NCI-H748 (cell line): ENCODE data around the gene CAMKMT.
"Not testable (repeated sequence)": the region's sequence is repeated elsewhere in the genome, so short reads cannot be mapped to it uniquely, and the experiment has no call there.

Experiments
- DNase-seq: peaks from one replicate; lab custom pipeline; 2025; ENCODE audit not compliant: unreplicated experiment; lab: John Stamatoyannopoulos, UW

CAMKMT gene

DNA sequence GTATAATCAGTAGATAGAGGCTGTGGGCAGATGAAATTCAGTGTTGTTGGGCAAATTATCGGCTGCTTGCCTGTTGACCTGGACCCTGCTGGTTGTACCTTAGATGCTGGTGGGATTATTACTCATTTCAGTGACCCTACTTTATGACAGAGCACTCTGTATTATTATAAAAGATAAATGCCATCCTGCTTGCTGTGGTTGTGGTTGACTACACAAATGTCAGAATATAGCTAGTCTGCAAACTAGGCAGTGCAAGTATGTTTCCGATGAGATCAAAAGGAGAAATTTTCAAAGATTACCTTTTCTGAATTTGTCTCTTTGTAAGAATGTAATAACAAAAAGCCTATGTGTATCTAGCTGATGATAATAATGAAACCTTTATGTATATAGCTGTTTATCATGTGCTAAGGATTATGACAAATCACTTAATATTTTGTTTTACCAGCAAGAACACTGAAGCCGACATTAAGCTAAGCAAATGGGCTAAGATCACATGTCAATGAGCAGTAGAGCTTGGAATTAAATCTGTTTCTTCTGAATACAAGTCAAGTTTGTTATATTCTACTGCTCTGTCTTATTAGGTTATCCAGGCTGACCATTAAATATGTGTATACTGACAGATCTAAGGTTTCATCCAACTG, 219.2 kb downstream of the CAMKMT start:
- DNase-seq: no peak

DNA sequence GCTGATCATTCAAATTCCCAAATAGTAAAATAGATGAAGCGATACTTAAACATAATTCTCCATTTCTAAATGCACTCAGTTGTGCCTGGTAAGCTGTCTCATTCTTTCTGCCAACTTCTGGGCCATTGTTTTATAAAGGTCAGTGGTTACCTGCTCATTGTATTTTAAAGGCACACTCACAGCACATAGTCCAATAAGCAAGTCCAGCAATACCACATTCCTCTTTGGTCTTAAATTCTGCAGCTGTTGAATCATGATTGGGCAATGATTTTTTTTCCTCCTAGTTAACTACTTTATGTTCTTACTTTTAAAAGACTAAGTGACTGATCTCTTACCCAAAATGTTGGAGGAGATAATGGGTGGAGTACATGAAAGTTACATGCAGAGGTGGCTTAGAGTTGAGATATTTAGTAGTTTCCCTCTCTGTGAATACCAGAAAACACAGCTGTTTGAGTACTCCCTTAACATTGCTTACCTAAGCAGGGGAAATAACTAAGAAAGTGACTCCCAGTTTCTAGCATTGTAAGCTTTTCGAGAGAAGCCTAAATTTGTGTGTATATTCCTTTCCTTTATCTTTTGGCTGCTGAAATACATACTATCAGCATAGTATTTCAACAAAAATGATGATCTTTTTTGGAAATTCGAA, 220.7 kb downstream of the CAMKMT start:
- no peak for DNase-seq

DNA sequence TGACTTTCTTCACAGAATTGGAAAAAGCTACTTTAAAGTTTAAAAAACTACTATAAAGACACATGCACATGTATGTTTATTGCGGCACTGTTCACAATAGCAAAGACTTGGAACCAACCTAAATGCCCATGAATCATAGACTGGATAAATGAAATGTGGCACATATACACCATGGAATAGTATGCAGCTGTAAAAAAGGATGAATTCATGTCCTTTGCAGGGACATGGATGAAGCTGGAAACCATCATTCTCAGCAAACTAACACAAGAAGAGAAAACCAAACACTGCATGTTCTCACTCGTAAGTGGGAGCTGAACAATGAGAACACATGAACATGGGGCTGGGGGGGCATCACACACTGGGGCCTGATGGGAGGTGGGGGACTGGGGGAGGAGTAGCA, 233.9 kb downstream of the CAMKMT start:
- not testable (repeated sequence) for DNase-seq

DNA sequence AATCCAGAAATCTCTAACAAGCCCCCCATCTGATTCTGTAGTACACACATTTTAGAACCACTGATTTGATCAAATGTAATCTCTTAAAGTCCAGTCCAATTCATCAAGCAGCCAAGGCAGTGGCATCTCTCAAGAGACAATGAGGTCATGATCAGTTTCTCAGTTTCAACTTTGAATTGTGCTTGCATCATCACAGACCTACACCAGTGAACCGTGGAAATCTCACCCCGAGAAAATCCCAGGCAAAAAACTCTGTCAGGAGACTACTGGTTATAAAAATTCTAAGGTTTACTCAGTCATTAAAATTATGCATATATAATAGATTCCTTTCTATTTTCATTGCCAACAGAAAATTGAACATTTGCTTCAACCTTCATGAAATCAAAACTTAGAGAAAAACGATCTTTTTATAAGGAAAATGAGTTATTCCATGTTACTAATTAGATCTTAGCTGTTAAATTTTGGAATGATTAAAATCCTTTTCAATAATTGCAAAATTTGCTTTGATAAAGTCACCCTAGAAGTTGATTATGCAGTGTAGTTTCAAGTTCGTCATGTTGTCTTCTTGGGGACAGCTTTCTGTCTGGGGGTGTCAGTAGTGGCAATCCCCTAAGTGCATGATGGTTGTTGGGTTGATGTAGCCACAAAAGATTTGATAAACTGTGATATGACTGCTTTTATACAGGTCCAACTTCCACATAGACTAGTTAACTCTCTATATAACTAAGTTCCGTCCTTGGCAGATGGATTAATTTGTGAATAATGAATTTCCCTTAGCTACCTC, 235.0 kb downstream of the CAMKMT start:
- no peak for DNase-seq

DNA sequence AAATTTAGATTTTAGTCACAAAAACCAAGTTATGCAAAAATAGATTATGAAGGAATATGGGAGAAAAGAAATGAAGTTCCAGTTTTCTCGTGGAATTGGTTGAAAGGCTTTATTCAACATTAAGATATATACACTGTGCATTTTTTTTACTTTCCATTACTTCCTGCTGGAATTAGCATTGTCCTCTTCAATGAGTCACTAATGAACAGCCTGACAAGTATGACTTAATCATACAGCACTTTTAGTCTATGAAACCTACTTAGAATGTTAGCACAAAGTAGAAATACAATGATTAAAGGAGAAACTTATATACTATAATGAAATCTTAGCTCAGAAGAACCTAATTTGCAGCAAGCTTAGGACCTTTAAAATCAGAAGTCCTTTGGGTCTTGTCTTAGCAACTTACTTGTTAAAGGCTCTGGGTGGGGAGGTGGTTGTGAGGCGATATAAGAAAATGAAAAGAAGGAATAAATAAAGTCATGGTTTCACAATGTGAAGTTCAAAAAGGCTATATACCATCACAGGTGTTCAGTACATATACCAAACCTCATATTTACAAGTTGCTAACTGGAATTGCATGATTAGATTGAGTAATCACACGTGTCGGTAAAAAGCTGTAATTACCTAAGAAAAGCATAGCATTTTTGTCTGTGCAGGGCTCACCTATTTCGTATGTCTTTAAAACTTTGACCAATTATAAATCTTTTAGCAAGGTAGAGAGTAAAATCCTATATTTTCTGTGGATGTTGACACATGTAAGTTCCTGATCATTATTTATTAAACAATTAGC, 236.8 kb downstream of the CAMKMT start:
- DNase-seq: no peak

DNA sequence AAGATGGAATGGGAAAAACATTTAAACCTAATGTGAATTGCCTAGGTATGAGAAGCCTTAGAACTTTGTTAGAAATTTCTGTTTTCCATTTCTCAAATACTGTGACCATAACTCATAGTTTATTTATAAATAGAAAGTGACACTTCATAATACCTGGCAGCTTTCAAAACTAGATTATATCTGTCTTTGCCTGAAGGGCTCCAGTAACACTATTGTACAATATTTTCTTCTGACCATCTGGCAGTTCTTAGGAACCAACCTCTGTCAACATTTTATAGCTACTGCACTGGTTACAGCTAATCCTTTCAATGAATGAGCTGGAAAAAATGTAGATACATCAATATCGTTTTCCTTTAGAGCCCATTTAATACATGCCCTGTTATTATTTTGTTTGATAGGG, 237.4 kb downstream of the CAMKMT start:
- DNase-seq: no peak

DNA sequence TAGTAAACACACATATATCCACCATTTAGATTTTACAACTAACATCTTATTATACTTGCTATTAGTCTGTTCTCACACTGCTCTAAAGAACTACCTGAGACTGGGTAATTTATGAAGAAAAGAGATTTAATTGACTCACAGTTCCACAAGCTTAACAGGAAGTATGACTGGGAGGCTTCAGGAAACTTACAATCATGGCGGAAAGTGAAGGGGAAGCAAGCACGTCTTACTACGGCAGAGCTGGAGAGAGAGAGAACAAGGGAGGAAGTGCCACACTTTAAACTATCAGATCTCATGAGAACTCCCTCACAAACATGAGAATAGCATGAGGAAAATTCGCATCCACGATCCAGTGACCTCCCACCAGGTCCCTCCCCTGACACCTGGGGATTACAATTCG, 240.7 kb downstream of the CAMKMT start:
- no peak for DNase-seq

DNA sequence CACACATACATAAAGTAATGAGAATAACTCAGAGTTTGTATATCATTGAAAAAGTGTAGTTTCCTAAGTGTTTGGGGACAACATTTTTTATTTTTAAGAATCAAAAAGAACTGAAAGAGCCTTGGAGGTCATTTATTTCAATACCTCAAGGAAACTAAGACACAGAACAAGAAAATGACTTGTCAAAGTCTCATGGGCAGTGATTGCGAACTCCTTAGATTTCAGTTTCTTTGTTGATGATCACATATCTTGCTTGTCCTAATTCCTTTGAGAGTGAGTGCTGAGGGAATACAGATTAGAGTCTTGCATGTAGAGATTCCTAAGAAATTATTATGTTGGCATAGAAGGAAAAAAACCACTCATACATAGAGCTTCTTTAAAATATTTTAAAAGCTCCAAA, 243.8 kb downstream of the CAMKMT start:
- no peak for DNase-seq

DNA sequence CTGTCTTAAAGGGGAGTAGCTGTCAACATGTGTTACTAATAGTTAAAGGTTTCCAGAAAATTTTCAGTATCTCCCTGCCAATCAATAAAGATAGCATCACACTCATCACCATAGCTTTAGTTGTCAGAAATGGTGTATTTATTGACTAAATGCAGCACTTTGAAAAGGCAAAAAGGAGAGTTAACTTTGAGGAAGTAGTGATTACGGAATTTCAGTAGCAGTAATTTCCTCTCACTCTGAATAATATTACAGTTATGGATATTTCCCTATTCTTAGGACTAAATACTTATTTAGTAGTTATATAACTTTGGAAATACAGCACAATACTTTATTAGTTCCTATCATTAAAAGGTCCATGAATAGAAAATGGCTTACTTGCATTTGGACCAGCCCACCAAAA, 250.5 kb downstream of the CAMKMT start:
- no peak for DNase-seq

DNA sequence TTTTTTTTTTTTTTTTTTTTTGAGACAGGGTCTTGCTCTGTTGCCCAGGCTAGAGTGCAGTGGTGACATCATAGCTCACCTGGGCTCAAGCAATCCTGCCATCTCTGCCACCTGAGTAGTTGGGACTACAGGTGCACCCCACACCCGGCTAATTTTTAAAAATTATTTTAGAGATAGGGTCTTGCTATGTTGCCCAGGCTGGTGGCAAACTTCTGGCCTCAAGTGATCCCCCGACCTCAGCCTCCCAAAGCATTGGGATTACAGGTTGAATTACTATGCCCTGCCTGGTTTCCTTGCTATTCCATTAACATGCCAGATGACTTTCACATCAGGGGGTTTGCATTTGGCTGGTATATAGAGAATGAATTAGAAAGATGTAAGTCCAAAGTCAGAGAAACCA, 253.2 kb downstream of the CAMKMT start:
- no peak for DNase-seq

DNA sequence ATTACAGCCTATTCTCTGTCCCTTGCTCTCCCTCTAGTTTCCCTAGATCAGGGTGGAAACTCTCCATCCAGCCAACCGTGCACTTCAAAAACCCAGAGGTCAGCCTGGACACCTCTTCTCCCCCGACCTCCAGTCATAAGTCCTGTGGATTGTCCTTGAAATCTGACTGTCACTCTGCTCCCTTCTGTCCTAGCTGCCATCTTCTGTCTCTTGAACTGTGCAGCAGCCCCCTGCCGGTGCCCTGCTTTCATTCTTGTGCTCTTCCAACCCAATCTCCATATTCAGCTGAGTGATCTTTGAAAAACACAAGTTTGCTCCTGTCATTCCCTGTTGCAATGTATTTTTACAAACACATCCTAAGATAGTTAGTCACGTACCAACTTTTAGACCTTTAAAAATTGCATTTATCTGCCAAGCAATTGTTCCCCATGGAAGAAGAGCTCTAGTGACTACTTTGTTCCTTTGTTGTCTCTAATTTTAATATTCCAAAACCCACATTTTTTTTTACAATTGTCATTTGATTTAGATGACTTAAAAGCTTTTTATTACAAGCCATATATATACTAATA, 254.3 kb downstream of the CAMKMT start:
- no peak for DNase-seq

DNA sequence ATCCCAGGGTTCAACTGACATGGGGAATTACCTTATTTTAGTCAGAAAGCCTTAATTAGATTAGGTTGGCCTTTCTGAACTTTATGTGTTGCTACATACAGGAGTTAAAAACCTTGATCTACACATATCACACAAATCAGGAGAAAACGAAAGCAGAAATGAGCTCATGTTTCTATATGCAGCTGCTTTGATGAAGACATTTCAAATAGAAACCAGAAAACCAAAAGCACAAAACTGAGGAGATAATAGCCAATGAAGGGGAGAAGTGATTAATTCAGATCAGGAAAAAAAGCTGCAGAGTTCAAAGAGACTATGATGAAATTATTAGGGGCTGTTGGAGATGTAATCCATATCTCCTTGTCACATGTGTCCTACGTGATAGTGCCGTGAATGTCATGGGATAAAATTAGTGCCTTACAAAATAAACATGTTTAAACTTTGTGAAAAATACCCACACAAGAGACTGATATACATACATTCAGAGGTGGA, 255.0 kb downstream of the CAMKMT start:
- no peak for DNase-seq

DNA sequence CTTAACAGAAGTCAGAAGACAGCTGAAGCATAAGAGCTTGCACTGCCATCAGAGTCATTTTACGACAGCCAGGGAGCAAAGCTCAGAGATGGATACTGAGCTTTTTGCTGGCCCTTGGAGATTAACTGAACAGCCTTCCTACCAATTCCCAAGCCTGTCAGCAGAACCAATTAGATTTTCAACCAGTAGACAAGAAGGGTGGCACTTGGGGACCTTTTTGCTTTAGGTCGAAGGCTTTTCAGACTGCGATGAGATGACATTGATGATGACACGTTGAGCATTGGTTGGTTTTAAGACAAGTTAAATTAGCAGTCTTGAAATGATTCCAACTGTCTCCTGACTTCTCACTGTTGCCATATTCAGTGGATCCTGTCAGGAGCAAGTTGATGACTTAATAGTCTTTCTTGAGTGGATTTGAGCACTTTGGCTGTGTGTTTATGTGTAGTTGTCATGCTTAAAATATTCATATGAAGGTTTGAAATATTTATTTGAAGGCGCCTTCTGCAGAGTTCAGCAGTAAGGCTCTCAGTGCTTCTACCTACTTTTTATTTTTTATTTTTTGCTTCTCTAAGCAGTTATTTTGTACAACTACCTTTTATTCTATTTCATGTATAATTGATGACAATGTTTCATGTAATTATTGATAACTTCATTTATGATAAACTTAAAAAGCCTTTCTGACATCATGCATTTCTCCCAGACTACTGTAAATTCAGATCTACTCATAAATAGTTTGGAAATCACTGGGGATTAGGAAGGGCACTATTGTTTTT, 256.7 kb downstream of the CAMKMT start:
- no peak for DNase-seq

DNA sequence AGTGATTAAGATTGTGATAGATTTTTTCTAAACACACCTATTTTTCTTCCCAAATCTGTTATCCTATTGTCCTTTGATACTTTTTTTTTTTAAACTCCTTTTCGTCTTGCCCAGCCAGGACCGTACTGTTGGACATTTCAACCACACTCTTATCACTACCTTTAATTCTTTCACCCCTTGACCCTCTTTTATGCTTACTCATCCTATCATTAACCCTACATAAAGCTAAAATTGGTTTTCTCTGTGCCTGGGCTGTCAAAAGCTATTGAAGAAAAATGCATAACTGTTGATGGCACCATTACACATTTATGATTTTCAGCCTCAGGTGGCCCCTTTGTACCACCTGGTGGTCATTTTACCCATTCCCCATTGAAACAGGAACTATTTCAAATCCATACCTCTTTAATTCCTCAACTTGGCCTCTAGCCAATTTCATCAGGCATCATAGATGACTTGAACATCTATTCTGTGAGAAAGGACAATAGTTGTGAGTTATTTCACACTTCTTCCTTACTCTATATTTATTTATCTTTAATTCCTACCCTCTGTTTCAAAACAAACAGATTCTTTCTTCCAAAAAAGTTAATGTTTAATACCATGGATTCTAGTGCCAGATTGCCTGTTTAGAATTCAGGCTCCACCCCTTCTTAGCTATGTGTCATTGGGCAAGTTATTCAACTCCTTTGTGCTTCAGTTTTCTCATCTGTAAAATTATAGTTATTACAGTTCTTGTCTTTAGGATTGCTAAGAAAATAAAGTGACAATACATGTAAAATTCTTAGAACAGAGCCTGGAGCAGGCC, 258.6 kb downstream of the CAMKMT start:
- DNase-seq: peak; percentile 68

DNA sequence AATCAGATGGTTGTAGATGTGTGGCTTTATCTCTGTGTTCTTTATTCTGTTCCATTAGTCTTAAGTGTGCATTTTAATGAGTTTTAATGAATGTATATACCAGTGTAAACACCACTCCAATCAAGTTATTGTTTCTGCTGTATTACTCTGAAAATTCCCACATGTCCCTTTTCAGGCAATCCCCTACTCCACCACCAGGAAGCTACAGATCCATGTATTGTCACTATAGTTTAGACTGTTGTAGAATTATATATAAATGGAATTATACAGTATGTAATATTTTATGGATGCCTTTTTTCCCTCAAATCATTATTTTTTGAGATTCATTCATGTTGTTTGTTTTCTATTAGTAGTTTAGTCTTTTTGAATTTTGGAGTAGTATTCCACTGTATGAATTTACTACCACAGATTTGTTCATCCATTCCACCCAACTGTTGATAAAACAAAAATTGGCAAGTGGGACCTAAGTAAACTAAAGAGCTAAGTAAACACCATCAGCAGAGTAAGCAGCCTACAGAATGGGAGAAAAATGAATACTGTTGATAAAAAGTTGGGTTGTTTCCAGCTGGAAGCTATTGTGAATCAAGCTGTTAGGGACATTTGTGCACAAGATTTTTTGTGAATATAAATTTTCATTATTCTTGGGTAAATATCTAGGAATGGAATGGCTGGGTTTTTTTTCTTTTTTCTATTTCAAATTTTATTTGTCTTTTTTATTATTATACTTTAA, 262.0 kb downstream of the CAMKMT start:
- peak; percentile 81 for DNase-seq

DNA sequence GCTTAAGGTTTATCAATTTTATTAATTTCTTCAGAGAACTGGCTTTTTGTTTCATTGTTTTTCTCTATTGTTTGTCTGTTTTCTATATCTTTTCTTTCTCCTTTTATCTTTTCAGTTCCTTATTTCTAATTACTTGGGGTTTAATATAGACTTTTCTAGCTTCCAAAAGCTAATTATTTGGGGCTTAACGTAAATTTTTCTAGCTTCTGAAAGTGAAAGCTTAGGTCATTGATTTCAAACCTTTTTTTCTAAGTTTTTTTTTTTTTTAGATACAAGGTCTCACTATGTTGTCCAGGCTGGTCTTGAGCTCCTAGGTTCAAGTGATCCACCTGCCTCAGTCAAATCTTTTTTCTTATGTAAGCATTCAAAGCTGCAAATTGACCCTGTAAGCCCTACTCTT, 266.6 kb downstream of the CAMKMT start:
- no peak for DNase-seq

DNA sequence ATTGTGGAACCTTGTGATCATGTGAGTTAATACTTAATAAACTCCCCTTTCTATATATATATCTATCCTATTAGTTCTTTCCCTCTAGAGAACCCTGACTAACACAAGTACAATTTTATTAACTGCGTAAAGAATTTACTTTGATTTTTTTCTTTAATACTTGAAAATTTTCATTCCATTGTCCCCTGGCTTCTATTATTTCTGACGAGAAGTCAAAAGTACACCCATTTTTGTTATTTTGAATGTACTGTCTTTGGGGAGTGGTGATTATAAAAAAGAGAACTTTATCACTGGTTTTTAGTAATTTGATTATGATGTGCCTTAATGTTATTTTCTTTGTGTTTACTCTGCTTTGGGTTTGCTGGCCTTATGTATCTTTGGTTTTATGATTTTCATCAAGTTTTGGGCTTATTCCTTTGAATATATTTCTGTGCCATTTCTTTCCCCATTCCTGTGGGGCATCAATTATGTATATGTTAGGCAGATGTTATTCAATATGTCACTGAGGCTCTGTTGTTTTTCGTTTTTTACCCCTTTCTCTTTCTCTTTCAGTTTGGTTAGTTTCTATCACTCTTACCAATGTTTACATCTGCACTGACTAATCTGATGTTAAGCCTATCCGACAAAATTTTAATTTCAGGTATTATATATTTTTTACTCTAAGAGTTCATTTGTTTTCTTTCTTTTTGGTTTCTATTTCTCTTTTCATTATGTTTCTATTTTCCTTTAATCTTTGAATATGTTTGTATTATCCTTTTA, 271.4 kb downstream of the CAMKMT start:
- no peak for DNase-seq

DNA sequence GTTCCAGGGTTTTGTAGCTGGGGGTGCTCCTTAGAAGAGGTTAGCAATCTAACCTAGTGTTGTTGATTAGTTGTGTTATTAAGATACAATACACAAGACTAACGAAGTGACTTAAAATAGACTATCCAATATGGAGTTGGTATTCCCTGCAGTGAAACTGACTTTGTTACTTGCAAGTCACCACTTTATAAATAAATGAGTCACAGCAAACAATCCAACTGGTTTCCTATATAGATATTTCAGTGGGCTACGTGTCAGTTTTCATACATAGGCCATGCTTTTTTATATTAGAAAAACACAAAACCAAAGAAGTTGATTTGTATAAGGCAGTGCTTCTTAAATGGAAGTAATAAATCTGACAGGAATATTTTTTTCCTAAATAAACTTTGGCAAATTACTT, 274.0 kb downstream of the CAMKMT start:
- no peak for DNase-seq
